Glutamatergic neuron (in vitro differentiated cells): Measurements from ENCODE around the gene MYO5B. TPM values are rescaled to one million over a fixed set of nuclear protein-coding genes. Genes with fewer than 3 reads are reported as not detected.

ENCODE experiments used
- DNase-seq: peaks from one replicate; pipeline ENCODE4 v3.0.0; 2022
- H3K27ac Mint-ChIP-seq: one replicate; pipeline ENCODE4 v1.8.0; 2020; ENCODE audit warnings: mild to moderate bottlenecking, mixed read lengths, inconsistent platforms; ENCODE audit not compliant: unreplicated experiment
- H3K27me3 Mint-ChIP-seq: one replicate; pipeline ENCODE4 v1.8.0; 2020; ENCODE audit warnings: mild to moderate bottlenecking, moderate library complexity, mixed read lengths, inconsistent platforms; ENCODE audit not compliant: unreplicated experiment
- H3K36me3 Mint-ChIP-seq: one replicate; pipeline ENCODE4 v1.8.0; 2020; ENCODE audit warnings: mild to moderate bottlenecking, mixed read lengths, inconsistent platforms; ENCODE audit not compliant: unreplicated experiment
- H3K4me1 Mint-ChIP-seq: one replicate; pipeline ENCODE4 v1.8.0; 2020; ENCODE audit warnings: mild to moderate bottlenecking, low read depth, mixed read lengths, inconsistent platforms; ENCODE audit not compliant: unreplicated experiment
- H3K4me3 Mint-ChIP-seq: one replicate; pipeline ENCODE4 v1.8.0; 2020; ENCODE audit warnings: mild to moderate bottlenecking, mixed read lengths, inconsistent platforms; ENCODE audit not compliant: unreplicated experiment
- H3K9me3 Mint-ChIP-seq: one replicate; pipeline ENCODE4 v1.8.0; 2020; ENCODE audit warnings: mild to moderate bottlenecking, moderate library complexity, mixed read lengths, inconsistent platforms; ENCODE audit not compliant: unreplicated experiment
- total RNA-seq: library from RNA; stranded (reverse); fragmentation: NEBNext Ultra II Directional; extraction: Animal tissue kit (Norgen Biotek cat#: 25700); gene quantifications from one replicate; pipeline ENCODE4 v1.2.1, GENCODE V29; 2021; ENCODE audit not compliant: unreplicated experiment
- TF ChIP-seq, protein P1 (sequence below): fragments of 200-600 bp; sonication (generic); IDR thresholded peaks from one replicate; pipeline ENCODE4 v1.5.0; 2021; ENCODE audit not compliant: partially characterized antibody, unreplicated experiment

The MYO5B gene
- total RNA-seq, 1 donor from 2014 or later = 2.7 TPM

DNA sequence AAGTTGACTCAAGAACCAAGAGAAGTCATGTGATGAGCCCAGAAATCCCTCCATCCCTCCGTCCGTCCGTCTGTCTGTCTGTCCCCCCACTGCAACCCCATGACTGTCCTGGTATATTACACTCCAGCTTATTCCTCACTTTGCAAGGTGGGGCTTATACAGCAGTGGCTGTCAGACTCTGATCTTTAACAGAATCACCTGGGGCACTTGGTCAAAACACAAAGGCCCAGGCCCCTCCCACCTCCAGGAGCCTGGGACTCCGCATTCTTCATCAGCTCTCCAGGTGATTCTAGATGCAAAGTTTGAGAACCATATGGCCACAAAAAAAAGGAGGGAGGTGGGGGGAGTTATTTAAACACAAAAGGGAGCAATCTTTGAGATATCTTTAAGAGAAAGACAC, 61.4 kb downstream of the MYO5B start:
- H3K36me3 Mint-ChIP-seq = no peaks in the 10 kb centered on the region
- DNase-seq = no peak
- no peaks in the 10 kb centered on the region for H3K27me3 Mint-ChIP-seq
- TF ChIP-seq, protein P1, sequence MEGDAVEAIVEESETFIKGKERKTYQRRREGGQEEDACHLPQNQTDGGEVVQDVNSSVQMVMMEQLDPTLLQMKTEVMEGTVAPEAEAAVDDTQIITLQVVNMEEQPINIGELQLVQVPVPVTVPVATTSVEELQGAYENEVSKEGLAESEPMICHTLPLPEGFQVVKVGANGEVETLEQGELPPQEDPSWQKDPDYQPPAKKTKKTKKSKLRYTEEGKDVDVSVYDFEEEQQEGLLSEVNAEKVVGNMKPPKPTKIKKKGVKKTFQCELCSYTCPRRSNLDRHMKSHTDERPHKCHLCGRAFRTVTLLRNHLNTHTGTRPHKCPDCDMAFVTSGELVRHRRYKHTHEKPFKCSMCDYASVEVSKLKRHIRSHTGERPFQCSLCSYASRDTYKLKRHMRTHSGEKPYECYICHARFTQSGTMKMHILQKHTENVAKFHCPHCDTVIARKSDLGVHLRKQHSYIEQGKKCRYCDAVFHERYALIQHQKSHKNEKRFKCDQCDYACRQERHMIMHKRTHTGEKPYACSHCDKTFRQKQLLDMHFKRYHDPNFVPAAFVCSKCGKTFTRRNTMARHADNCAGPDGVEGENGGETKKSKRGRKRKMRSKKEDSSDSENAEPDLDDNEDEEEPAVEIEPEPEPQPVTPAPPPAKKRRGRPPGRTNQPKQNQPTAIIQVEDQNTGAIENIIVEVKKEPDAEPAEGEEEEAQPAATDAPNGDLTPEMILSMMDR = no peak
- no peak overlapping the region for H3K27ac Mint-ChIP-seq
- no peak overlapping the region for H3K4me3 Mint-ChIP-seq
- H3K9me3 Mint-ChIP-seq = no peaks in the 10 kb centered on the region
- no peaks in the 10 kb centered on the region for H3K4me1 Mint-ChIP-seq

DNA sequence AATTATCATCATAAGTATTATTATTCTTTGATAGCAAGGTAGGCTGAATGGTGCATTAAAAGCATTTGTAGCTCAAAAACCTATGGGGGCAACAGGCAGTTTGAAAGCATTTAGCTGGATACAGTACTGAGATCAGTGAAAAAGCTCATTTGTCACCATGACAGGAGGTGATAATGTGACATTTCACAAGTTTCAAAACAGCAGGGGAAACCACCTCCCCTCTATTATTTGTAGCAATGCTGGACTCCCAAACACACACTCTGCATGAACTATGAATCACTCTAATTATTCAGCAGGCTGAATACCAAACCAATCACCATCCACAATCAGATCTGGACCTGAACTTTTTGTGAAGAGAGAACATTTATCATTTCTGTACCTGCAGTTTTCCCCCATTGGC, 63.4 kb downstream of the MYO5B start:
- Mint-ChIP-seq H3K36me3 (no peaks in the 10 kb centered on the region), H3K27me3 (peaks cover 6% of the 10 kb centered on the region), H3K4me3 (no peak overlapping the region), H3K27ac (no peak overlapping the region), H3K4me1 (no peaks in the 10 kb centered on the region), H3K9me3 (no peaks in the 10 kb centered on the region)
- TF ChIP-seq, protein P1 = no peak
- no peak for DNase-seq

DNA sequence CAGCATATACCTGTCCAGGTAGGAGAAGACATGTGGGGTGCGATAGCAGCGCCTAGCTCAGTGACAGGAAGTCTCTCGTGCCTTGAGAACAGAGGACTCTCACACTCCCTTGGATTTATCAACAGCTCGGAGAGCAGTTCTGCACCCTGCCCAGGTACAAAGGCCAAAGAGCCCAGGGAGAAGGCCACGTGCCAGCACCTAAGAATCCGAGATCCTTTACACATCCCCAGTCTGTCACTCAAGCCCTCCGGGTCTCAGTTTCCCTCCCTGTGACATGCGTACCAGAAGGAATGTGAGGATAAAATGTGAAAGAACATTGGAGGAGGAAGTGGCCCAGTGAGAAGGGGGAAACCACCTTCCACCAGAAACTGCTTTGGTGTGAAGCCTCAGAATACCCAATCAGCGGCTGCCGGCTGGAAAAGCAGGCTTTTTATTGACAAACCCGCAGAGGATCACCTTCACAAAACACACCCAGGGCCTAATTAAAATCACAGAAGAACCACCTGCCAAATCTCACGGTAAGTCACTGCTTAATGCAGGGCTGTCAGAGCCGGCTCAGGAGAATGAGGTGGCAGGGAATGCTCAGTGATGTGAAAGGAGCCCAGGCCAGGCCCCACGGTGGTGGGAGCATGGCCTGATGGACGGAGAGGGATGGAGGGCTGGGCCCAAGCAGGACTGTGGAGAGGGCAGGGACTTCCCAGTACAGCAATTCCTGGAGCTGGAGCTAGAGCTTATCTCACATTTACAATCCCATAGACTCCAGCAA, 66.3 kb downstream of the MYO5B start:
- Mint-ChIP-seq H3K9me3 (no peaks in the 10 kb centered on the region), H3K27ac (no peak overlapping the region), H3K4me3 (no peak overlapping the region), H3K27me3 (peaks cover 8% of the 10 kb centered on the region), H3K36me3 (no peaks in the 10 kb centered on the region), H3K4me1 (no peaks in the 10 kb centered on the region)
- no peak for DNase-seq
- TF ChIP-seq, protein P1 = no peak

DNA sequence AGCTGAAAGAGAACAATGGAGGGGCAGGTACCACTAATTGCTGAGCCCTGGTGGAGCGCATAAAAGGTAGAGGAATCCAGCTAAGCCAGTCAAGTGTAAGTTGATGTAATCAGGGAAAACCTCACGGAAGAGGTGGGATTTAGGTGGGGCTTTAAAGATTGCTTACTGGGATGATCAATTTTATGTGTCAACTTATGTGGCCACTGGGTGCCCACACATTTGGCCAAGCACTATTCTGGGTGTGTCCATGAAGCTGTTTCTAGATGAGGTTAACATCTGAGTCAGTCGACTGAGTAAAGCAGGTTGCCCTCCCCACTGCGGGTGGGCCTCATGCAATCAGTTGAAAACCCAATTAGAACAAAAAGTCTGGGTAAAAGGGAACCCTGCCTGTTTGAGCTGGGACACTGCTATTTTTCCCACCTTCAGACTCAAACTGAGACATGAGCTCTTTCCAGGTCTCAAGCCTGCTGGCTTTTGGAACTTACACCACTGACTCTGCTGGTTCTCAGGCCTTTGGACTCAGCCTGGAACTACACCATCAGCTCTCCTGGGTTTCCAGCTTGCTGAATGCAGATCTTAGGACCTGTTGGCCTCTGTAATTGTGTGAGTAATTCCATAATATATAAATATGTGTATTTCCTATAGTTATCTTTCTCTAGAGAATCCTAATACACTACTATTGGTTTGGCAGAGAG, 67.3 kb downstream of the MYO5B start:
- no peak overlapping the region for H3K27ac Mint-ChIP-seq
- peaks cover 2% of the 10 kb centered on the region for H3K9me3 Mint-ChIP-seq
- no peak overlapping the region for H3K4me3 Mint-ChIP-seq
- no peaks in the 10 kb centered on the region for H3K4me1 Mint-ChIP-seq
- DNase-seq = no peak
- TF ChIP-seq, protein P1 = no peak
- H3K36me3 Mint-ChIP-seq = no peaks in the 10 kb centered on the region
- peaks cover 10% of the 10 kb centered on the region for H3K27me3 Mint-ChIP-seq

DNA sequence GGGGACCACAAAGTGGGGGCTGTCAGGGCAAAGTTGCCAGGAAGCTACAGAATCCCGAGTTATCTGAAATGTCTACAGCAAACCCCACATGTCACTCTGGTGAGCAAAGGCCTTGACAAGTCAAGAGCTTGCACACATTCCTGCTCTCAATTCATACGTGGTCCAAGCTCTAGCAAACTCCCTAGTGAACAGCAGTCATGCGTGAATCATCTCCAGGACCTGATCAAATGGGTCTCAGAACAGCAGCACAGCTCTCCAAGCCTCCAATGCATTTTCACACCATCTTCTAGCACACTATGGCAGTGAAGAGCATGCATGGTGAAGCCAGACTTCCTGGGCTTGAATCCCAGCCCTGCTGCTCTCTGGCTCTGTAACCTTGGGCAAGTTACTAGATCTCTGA, 68.5 kb downstream of the MYO5B start:
- no peak for DNase-seq
- Mint-ChIP-seq H3K27me3 (peaks cover 10% of the 10 kb centered on the region), H3K4me3 (no peak overlapping the region), H3K36me3 (no peaks in the 10 kb centered on the region), H3K9me3 (peaks cover 2% of the 10 kb centered on the region), H3K27ac (no peak overlapping the region), H3K4me1 (no peaks in the 10 kb centered on the region)
- TF ChIP-seq, protein P1 = no peak
